G401 (cell line): Measurements from ENCODE around the gene GPRC6A. TPM values are rescaled to one million over a fixed set of nuclear protein-coding genes. Genes with fewer than 3 reads are reported as not detected.
A peak's percentile ranks its signal among the peaks of the same experiment; 100 is the strongest.
"Not testable (repeated sequence)": the region's sequence is repeated elsewhere in the genome, so short reads cannot be mapped to it uniquely, and the experiment has no call there.

Experiments used
- DNase-seq: peaks from one replicate; pipeline ENCODE4 v3.0.0-alpha.2; 2015; ENCODE audit warnings: low spot score
- in situ Hi-C: cut with HindIII; loops from 2 replicates; pipeline ENCODE4 v1.10.0; 2016; ENCODE audit warnings: low sequenced_read_pairs, mixed read lengths
- total RNA-seq: library from RNA; depleted of rRNA; stranded (reverse); fragments of >200 nt; shearing (Covaris generic); gene quantifications from 2 replicates; pipeline ENCODE4 v1.2.3, GENCODE V29; 2014; rRNA removed

GPRC6A gene
- not detected in 2 replicates for total RNA-seq

- no peak for DNase-seq
- in situ Hi-C loops: no loop called here
Measured at GRCh38 chr6:116828983-116829382, at the start of gene GPRC6A. TSS of gene GPRC6A (minus strand) at chr6:116829083. CDS start at chr6:116829013, 70 bp downstream.

GRCh38 chr6:116877743-116878142, 48.9 kb upstream of the GPRC6A start:
- no peak for DNase-seq
- in situ Hi-C loops: no loop called here

- DNase-seq: no peak
- in situ Hi-C loops: no loop called here
Measured at GRCh38 chr6:116876635-116877611, 48.0 kb upstream of the GPRC6A start, which contains the start of gene RFX6. TSS of gene RFX6 (plus strand) at chr6:116877242. CDS start at chr6:116877276, 34 bp downstream.

GRCh38 chr6:116876107-116876506, 47.2 kb upstream of the GPRC6A start:
- in situ Hi-C loops: no loop called here
- DNase-seq: no peak

GRCh38 chr6:116872771-116873170, 43.9 kb upstream of the GPRC6A start:
- in situ Hi-C loops: no loop called here
- DNase-seq: no peak

- DNase-seq: no peak
- in situ Hi-C loops: no loop called here
Measured at GRCh38 chr6:116866281-116866871, 37.5 kb upstream of the GPRC6A start.

- no peak for DNase-seq
Measured at GRCh38 chr6:116859264-116859663, 30.4 kb upstream of the GPRC6A start.

GRCh38 chr6:116858060-116858459, 29.2 kb upstream of the GPRC6A start:
- in situ Hi-C loops: no loop called here
- no peak for DNase-seq

More at GRCh38 chr6:116859264-116859663, 30.4 kb upstream of the GPRC6A start:
- in situ Hi-C loops: no loop called here

- peak; percentile 29 for DNase-seq
- in situ Hi-C loops: no loop called here
Measured at GRCh38 chr6:116847227-116847626, 18.3 kb upstream of the GPRC6A start.

- in situ Hi-C loops: no loop called here
Measured at GRCh38 chr6:116842459-116842858, 13.6 kb upstream of the GPRC6A start.

GRCh38 chr6:116840091-116840490, 11.2 kb upstream of the GPRC6A start:
- no peak for DNase-seq
- in situ Hi-C loops: no loop called here

More at GRCh38 chr6:116842459-116842858, 13.6 kb upstream of the GPRC6A start:
- no peak for DNase-seq

- in situ Hi-C loops: no loop called here
Measured at GRCh38 chr6:116836606-116837342, 7.9 kb upstream of the GPRC6A start.

GRCh38 chr6:116834526-116834925, 5.6 kb upstream of the GPRC6A start:
- DNase-seq, in situ Hi-C loops: not testable (repeated sequence)

More at GRCh38 chr6:116836606-116837342, 7.9 kb upstream of the GPRC6A start:
- no peak for DNase-seq

- in situ Hi-C loops: no loop called here
- no peak for DNase-seq
Measured at GRCh38 chr6:116827561-116828240, 1.2 kb downstream of the GPRC6A start.

GRCh38 chr6:116816336-116816735, 12.5 kb downstream of the GPRC6A start:
- DNase-seq, in situ Hi-C loops: not testable (repeated sequence)

- in situ Hi-C loops: no loop called here
Measured at GRCh38 chr6:116812051-116812650, 16.7 kb downstream of the GPRC6A start.

GRCh38 chr6:116801971-116802370, 26.9 kb downstream of the GPRC6A start:
- in situ Hi-C loops: no loop called here
- no peak for DNase-seq

More at GRCh38 chr6:116812051-116812650, 16.7 kb downstream of the GPRC6A start:
- no peak for DNase-seq

GRCh38 chr6:116799945-116800344, 28.9 kb downstream of the GPRC6A start:
- DNase-seq: no peak
- in situ Hi-C loops: no loop called here
